ENCODE measurements around the gene TSEN54.

TSEN54 gene

GRCh38 chr17:75558666-75559530 is 42.6 kb downstream of the TSEN54 start:
- no peak for DNase-seq (ENCODE audit: extremely low read depth, low read depth)
- no peak for TF ChIP-seq CTCF (IDR thresholded peaks at IDR 0.05; ENCODE audit: low read depth, low read length, missing control alignments)
- H3K4me3 ChIP-seq (replicated peaks; ENCODE audit: low read depth, low read length) = no peak overlapping the region

- no peak for DNase-seq (ENCODE audit: extremely low read depth, low read depth)
- H3K4me3 ChIP-seq (replicated peaks; ENCODE audit: low read depth, low read length) = no peak overlapping the region
- no peak for TF ChIP-seq CTCF (IDR thresholded peaks at IDR 0.05; ENCODE audit: low read depth, low read length, missing control alignments)
These were observed 43.7 kb downstream of the TSEN54 start for GRCh38 chr17:75559958-75560533.

GRCh38 chr17:75561927-75562603 is 45.7 kb downstream of the TSEN54 start:
- no peak overlapping the region for H3K4me3 ChIP-seq (replicated peaks; ENCODE audit: low read depth, low read length)
- peak; percentile 3 for TF ChIP-seq CTCF (IDR thresholded peaks at IDR 0.05; ENCODE audit: low read depth, low read length, missing control alignments)
- no peak for DNase-seq (ENCODE audit: extremely low read depth, low read depth)

GRCh38 chr17:75563063-75563758 is 46.9 kb downstream of the TSEN54 start:
- DNase-seq (ENCODE audit: extremely low read depth, low read depth) = no peak
- TF ChIP-seq CTCF (IDR thresholded peaks at IDR 0.05; ENCODE audit: low read depth, low read length, missing control alignments) = no peak
- H3K4me3 ChIP-seq (replicated peaks; ENCODE audit: low read depth, low read length) = no peak overlapping the region

GRCh38 chr17:75564195-75564594 is 47.9 kb downstream of the TSEN54 start:
- no peak for TF ChIP-seq CTCF (IDR thresholded peaks at IDR 0.05; ENCODE audit: low read depth, low read length, missing control alignments)
- no peak for DNase-seq (ENCODE audit: extremely low read depth, low read depth)
- no peak overlapping the region for H3K4me3 ChIP-seq (replicated peaks; ENCODE audit: low read depth, low read length)

GRCh38 chr17:75565066-75565465 is 48.7 kb downstream of the TSEN54 start:
- TF ChIP-seq CTCF (IDR thresholded peaks at IDR 0.05; ENCODE audit: low read depth, low read length, missing control alignments) = no peak
- DNase-seq (ENCODE audit: extremely low read depth, low read depth) = no peak
- H3K4me3 ChIP-seq (replicated peaks; ENCODE audit: low read depth, low read length) = no peak overlapping the region

Data from HFF-Myc (cell line).